SK-N-SH (cell line): ENCODE measurements around the gene MAGEA2B.
"Not testable (repeated sequence)": the region's sequence is repeated elsewhere in the genome, so short reads cannot be mapped to it uniquely, and the experiment has no call there.

Source experiments
- CHD2 ChIP-seq: fragments of 150-350 bp; IDR thresholded peaks from 2 replicates; pipeline ENCODE4 v1.6.1; 2018; ENCODE audit warnings: low read length; ENCODE audit not compliant: partially characterized antibody
- CTCF ChIP-seq: fragments of 200-600 bp; sonication (generic); IDR thresholded peaks from 2 replicates; pipeline ENCODE4 v1.6.1; 2017; ENCODE audit warnings: antibody characterized with exemption, mild to moderate bottlenecking, moderate library complexity
- EZH2phosphoT487 ChIP-seq: fragments of 200-600 bp; sonication (generic); IDR thresholded peaks from 2 replicates; pipeline ENCODE4 v1.6.1; 2017; ENCODE audit warnings: low read depth, mixed run types, mild to moderate bottlenecking, antibody characterized with exemption, moderate library complexity, borderline replicate concordance
- JUND ChIP-seq: IDR thresholded peaks from 2 replicates; pipeline ENCODE4 v1.4.0; 2012
- NFIC ChIP-seq: IDR thresholded peaks from 2 replicates; pipeline ENCODE4 v1.4.0; 2012; ENCODE audit warnings: borderline replicate concordance
- RAD21 ChIP-seq: IDR thresholded peaks from 2 replicates; pipeline ENCODE4 v1.6.1; 2012; ENCODE audit warnings: mild to moderate bottlenecking, low read length
- RFX5 ChIP-seq: IDR thresholded peaks from 2 replicates; pipeline ENCODE4 v1.6.1; 2012; ENCODE audit warnings: mild to moderate bottlenecking, improper control_type of control experiment, low read length
- YY1 ChIP-seq: IDR thresholded peaks from 2 replicates; pipeline ENCODE4 v1.4.0; 2012; ENCODE audit warnings: low read depth, mild to moderate bottlenecking
- TF ChIP-seq, protein P1 (sequence below): IDR thresholded peaks from 2 replicates; pipeline ENCODE4 v1.4.0; 2012; ENCODE audit warnings: low read depth, borderline replicate concordance

GRCh38 chrX:152734143-152734858 is 19.9 kb downstream of the MAGEA2B start:
- TF ChIP-seq JUND, CTCF, RAD21, YY1, EZH2phosphoT487, NFIC, CHD2, RFX5: not testable (repeated sequence)
- TF ChIP-seq, protein P1, sequence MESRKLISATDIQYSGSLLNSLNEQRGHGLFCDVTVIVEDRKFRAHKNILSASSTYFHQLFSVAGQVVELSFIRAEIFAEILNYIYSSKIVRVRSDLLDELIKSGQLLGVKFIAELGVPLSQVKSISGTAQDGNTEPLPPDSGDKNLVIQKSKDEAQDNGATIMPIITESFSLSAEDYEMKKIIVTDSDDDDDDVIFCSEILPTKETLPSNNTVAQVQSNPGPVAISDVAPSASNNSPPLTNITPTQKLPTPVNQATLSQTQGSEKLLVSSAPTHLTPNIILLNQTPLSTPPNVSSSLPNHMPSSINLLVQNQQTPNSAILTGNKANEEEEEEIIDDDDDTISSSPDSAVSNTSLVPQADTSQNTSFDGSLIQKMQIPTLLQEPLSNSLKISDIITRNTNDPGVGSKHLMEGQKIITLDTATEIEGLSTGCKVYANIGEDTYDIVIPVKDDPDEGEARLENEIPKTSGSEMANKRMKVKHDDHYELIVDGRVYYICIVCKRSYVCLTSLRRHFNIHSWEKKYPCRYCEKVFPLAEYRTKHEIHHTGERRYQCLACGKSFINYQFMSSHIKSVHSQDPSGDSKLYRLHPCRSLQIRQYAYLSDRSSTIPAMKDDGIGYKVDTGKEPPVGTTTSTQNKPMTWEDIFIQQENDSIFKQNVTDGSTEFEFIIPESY, result not testable (repeated sequence)
